ENCODE results near the gene TUSC2. TPM values are rescaled to one million over a fixed set of nuclear protein-coding genes. Genes with fewer than 3 reads are reported as not detected.

The TUSC2 gene
- total and polyA plus RNA-seq, 2 of the 8 experiments (the other 6 are each of a cell fraction or from before 2014, with no cell fraction given): 33.3 to 65.4 TPM

DNA sequence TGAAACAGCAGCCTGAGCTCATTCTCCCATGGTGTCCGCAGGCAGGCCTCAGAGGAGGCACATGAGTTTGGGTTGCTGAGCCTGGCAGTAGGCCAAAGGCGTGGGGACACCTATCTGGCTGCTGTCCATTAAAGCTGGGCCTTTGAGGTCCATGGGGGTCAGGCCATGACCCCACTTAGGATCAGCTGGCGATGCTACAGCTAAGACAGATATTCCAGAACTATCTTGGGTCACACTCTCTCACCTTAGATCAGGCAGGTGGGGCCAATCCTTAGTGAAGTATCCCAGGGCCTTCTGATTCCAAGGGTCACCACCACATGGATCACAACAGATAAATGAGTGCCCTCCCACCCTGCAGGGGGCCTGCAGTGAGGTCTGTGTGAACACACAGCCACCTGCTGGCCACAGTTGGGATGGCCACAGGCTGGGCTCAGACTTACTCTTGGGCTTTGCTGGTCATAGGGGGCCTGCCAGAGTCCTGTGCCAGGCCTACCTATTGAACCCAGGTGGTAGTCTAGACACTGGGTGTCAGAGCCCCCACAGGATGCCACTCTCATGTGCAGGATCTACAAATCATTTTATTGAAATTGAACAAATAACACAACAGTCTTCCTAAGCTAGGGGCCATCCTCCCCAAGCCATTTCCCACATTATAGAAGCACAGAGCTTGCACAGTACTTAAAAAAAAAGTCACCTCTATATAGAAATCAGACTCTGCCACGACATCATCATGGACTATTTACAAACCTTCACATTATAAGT, 3.5 kb downstream of the TUSC2 start (continued):
- TF ChIP-seq, protein P1, sequence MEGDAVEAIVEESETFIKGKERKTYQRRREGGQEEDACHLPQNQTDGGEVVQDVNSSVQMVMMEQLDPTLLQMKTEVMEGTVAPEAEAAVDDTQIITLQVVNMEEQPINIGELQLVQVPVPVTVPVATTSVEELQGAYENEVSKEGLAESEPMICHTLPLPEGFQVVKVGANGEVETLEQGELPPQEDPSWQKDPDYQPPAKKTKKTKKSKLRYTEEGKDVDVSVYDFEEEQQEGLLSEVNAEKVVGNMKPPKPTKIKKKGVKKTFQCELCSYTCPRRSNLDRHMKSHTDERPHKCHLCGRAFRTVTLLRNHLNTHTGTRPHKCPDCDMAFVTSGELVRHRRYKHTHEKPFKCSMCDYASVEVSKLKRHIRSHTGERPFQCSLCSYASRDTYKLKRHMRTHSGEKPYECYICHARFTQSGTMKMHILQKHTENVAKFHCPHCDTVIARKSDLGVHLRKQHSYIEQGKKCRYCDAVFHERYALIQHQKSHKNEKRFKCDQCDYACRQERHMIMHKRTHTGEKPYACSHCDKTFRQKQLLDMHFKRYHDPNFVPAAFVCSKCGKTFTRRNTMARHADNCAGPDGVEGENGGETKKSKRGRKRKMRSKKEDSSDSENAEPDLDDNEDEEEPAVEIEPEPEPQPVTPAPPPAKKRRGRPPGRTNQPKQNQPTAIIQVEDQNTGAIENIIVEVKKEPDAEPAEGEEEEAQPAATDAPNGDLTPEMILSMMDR (IDR thresholded peaks at IDR 0.05; ENCODE audit: control extremely low read depth in 1 of 3, insufficient read depth in 1 of 3, low read depth in 1 of 3, low read length in 3 of 3): peak in 2 of 3 experiments; percentile 96; a peak in 3 of 4 replicates
- TF ChIP-seq CBX5 (IDR thresholded peaks at IDR 0.05; ENCODE audit: low read depth, low read length): no peak
- TF ChIP-seq YY1 (IDR thresholded peaks at IDR 0.05; ENCODE audit: low read depth, low read length): no peak
- no peak for TF ChIP-seq RFX5 (IDR thresholded peaks at IDR 0.05; ENCODE audit: borderline replicate concordance, low read depth, low read length)
- TF ChIP-seq SIN3A (conservative IDR thresholded peaks at IDR 0.05 in 1 of 2, IDR thresholded peaks at IDR 0.05 in 1 of 2; ENCODE audit: low read depth in 1 of 2, low read length in 2 of 2): peak in 1 of 2 experiments; percentile 58; a peak in 1 of 4 replicates
- TF ChIP-seq SIRT6 (IDR thresholded peaks at IDR 0.05; ENCODE audit: low read length): no peak
- 0 out of 2 replicates have a peak, but pooled peaks have one; percentile 33 for TF ChIP-seq CREB1 (IDR thresholded peaks at IDR 0.05)
- no peak for TF ChIP-seq TAF7 (optimal IDR thresholded peaks at IDR 0.05; ENCODE audit: borderline replicate concordance, low read depth, low read length)
- TF ChIP-seq, protein P2, sequence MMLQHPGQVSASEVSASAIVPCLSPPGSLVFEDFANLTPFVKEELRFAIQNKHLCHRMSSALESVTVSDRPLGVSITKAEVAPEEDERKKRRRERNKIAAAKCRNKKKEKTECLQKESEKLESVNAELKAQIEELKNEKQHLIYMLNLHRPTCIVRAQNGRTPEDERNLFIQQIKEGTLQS (IDR thresholded peaks at IDR 0.05; ENCODE audit: insufficient read depth, low read depth, low read length): no peak
- no peak for TF ChIP-seq HDAC2 (IDR thresholded peaks at IDR 0.05; ENCODE audit: borderline replicate concordance in 1 of 2, low read depth in 2 of 2, low read length in 2 of 2)
- TF ChIP-seq EZH2 (IDR thresholded peaks at IDR 0.05; ENCODE audit: low read depth, low read length, severe bottlenecking): no peak
- TF ChIP-seq, protein P3, sequence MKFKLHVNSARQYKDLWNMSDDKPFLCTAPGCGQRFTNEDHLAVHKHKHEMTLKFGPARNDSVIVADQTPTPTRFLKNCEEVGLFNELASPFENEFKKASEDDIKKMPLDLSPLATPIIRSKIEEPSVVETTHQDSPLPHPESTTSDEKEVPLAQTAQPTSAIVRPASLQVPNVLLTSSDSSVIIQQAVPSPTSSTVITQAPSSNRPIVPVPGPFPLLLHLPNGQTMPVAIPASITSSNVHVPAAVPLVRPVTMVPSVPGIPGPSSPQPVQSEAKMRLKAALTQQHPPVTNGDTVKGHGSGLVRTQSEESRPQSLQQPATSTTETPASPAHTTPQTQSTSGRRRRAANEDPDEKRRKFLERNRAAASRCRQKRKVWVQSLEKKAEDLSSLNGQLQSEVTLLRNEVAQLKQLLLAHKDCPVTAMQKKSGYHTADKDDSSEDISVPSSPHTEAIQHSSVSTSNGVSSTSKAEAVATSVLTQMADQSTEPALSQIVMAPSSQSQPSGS (IDR thresholded peaks at IDR 0.05; ENCODE audit: low read length): 0 out of 2 replicates have a peak, but pooled peaks have one; percentile 30
- TF ChIP-seq RNF2 (IDR thresholded peaks at IDR 0.05; ENCODE audit: borderline replicate concordance, low read depth, low read length, missing control alignments, poor library complexity, severe bottlenecking): no peak
- no peak for TF ChIP-seq TAF1 (IDR thresholded peaks at IDR 0.05; ENCODE audit: low read depth, low read length)
- peak; percentile 80 to 88 for TF ChIP-seq RAD21 (IDR thresholded peaks at IDR 0.05 in 1 of 2, conservative IDR thresholded peaks at IDR 0.05 in 1 of 2; ENCODE audit: low read depth in 2 of 2, low read length in 2 of 2)
- TF ChIP-seq, protein P4, sequence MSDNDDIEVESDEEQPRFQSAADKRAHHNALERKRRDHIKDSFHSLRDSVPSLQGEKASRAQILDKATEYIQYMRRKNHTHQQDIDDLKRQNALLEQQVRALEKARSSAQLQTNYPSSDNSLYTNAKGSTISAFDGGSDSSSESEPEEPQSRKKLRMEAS (IDR thresholded peaks at IDR 0.05): 0 out of 2 replicates have a peak, but pooled peaks have one; percentile 29
